GM18502 (cell line): Measurements from ENCODE around the gene CALN1.
"Not testable (repeated sequence)": the region's sequence is repeated elsewhere in the genome, so short reads cannot be mapped to it uniquely, and the experiment has no call there.

Experiments used
- ATAC-seq: cut with Tn5 transposase; IDR thresholded peaks from one replicate; pipeline ENCODE4 v1.9.1; 2021; ENCODE audit warnings: mild to moderate bottlenecking; ENCODE audit not compliant: unreplicated experiment, poor library complexity

Gene CALN1

GRCh38 chr7:72411419-72411818, 719 bp downstream of the CALN1 start:
- ATAC-seq, result no peak

- no peak for ATAC-seq
Observed at GRCh38 chr7:72409638-72410015, 2.5 kb downstream of the CALN1 start.

GRCh38 chr7:72408966-72409637, 3.0 kb downstream of the CALN1 start:
- ATAC-seq, result no peak

DNA sequence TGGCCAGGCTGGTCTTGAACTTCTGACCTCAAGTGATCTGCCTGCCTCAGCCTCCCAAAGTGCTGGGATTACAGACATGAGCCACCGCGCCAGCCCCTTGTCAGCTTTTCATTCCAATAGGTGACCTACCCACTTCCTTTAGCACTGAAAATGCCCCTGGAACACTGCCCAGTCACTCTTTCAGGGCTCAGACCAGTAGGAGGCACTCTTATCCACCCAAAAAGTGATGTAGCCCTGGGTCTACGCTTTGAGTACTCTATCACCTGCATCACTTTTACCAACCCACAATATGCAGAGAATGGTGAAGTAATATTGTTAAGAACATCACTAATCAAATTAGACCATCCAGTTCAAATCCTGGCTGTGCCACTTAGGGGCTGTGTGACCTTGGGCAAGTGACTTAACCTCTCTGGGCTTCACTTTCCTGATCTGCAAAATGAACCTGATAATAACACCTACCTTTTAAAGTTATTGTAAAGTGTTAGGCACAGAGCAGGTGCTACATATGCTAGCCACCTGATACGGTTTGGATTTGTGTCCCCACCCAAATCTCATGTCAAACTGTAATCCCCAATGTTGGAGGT, 5.2 kb downstream of the CALN1 start:
- ATAC-seq, result no peak

DNA sequence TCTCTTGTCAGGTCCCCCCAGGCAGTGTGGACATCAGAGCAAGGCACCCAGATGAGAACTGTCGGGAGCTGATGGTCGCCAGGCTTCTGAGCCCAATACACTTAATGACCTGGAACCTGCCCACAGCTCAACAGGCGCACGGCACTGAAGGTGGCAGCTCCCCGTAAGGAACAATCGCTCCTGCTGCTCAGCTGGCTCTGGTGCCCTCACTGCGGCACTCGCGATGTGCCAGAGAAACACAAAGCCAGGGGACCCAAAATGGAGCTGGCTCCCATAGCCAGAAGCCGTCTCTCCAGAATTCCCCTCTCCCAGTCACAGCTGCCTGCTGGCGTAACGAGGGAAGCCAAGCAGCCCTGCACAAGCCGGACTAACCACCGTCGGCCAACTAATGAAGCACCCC, 6.3 kb downstream of the CALN1 start:
- ATAC-seq, result no peak

DNA sequence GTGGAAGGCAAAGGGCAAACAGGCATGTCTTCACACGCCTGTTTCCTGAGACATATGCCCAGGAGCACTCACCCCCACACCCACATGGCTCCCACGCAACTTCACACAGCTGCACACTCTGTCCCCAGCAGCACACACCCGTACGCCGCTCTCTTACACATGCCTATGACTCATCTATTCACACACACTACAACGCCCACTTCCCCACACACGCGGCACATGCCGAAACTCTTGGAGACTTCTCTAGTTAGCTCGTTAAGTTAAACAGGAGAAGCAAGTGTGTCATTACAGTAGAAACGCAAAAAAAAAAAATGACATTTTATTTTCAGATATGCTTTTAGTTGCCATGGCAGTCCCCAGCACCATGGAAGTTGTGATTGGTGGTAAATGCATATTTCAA, 6.7 kb downstream of the CALN1 start:
- ATAC-seq, result no peak

- ATAC-seq, result no peak
Observed at GRCh38 chr7:72404743-72405142, 7.4 kb downstream of the CALN1 start.

DNA sequence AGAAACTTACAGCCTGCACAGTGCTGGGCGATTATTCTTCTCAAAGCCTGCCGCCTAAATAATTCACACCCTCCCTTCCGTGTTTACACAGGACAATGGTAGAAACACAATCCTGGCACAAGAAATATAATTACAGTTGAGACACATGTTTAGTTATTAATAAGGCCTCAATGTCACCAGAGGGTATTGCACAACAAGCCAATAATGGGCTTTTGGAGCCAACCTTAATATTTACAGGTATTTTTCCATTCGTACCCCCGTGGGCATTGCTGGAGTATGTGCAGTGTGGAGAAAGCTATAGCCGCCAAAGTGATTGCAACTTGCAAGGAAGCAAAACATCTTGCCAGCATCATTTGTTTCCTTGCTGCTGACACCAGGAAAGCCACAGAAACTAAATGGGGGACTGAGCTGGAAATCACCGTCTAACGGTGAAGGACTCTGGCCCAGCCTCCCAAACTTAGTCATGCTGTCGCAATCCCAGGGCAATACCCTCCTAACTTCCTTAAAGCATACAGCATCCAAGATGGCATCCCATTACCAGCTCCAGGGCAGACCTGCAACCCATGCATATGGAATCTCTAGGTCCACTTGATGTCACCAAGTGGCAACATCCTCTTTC, 8.6 kb downstream of the CALN1 start:
- ATAC-seq, result no peak

GRCh38 chr7:72394016-72394415, 18.1 kb downstream of the CALN1 start:
- no peak for ATAC-seq

DNA sequence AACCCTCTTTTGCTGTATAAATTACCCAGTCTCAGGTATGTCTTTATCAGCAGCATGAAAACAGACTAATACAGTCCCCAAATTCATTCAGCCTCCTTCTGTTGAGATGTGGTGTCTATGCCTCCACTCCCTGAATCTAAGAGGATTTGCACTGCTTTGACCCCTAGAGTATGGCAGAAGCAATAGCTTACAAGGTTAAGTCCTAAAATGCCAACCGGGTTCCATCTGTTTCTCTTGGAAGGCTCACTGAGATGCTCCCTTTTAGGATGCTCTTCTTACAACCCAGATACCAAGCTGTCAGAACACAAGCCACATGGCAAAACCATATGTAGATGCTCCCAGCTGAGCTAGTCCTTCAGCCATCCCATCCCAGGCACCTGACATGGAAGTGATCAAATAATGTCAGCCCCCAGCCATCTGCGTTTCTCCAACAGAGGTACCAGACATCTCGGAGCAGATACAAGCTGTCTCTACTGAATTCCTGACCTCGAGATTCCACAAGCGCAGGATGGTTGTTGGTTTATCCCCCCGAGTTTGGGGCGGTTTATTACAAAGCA, 20.2 kb downstream of the CALN1 start:
- no peak for ATAC-seq

- ATAC-seq, result no peak
Observed at GRCh38 chr7:72386118-72386517, 26.0 kb downstream of the CALN1 start.

- no peak for ATAC-seq
Observed at GRCh38 chr7:72362246-72362645, 49.9 kb downstream of the CALN1 start.

- no peak for ATAC-seq
Observed at GRCh38 chr7:72345208-72345727, 66.9 kb downstream of the CALN1 start.

GRCh38 chr7:72343991-72344390, 68.1 kb downstream of the CALN1 start:
- ATAC-seq, result no peak

- not testable (repeated sequence) for ATAC-seq
Observed at GRCh38 chr7:72343354-72343753, 68.8 kb downstream of the CALN1 start.

- ATAC-seq, result no peak
Observed at GRCh38 chr7:72337390-72338167, 74.6 kb downstream of the CALN1 start.

GRCh38 chr7:72336632-72337389, 75.3 kb downstream of the CALN1 start:
- ATAC-seq, result no peak

DNA sequence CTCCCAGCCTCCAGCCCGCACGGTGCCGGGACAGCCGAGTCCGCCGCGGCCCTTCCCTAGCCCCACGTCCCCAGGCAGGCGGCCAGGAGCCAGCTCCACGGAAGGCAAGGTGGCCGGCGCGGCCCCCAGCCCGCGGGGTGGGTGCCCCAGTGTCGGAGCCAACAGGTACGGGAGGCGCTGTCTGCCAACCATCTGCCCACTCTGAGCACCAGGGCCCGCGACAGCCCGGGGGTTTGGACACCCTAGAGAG, 75.8 kb downstream of the CALN1 start:
- no peak for ATAC-seq

- ATAC-seq, result no peak
Observed at GRCh38 chr7:72335561-72336381, 76.4 kb downstream of the CALN1 start.
